ENCODE results near the gene FAIM2. TPM values are rescaled to one million over a fixed set of nuclear protein-coding genes. Genes with fewer than 3 reads are reported as not detected.

Gene FAIM2
- total and polyA plus RNA-seq, 9 of the 15 experiments (the other 6 are each of a cell fraction or from before 2014, with no cell fraction given), result 0.01 to 0.10 TPM; not detected in 7

DNA sequence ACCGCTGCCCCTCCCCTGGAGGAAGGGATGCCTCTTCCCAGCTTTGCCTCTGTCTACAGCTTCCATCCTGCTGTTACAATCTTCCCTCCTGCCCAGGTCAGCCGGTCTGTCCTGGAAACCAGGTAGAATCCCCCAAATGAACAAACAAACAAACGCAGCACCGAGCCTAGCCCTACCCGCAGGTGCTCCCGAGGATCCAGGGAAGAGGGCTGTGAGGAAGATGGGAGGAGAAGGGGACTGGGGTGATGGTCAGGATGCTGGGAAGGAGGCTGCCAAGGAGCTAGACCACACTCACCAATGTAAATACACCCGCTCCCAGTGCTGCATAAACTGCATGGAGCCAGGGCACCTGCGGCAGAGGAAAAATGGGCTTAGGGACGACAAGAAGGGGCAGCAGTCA is 16.6 kb downstream of the FAIM2 start:
- no peaks in the 10 kb centered on the region for H3K9me1 ChIP-seq (ENCODE audit: control insufficient read depth, insufficient read depth, low read length)
- H3K4me2 ChIP-seq (ENCODE audit: insufficient read depth, low read length), result no peak overlapping the region
- no peak overlapping the region for H3K4me3 ChIP-seq
- H3K9me3 ChIP-seq (replicated peaks; ENCODE audit: control insufficient read depth, insufficient read depth, low read depth, low read length), result no peaks in the 10 kb centered on the region
- WGBS (ENCODE audit: insufficient coverage, low coverage, missing lambda C conversion rate), result 0% methylated on average over 9 of the region's 9 CpGs
- peaks cover 2 to 29% of the 10 kb centered on the region in 2 experiments; a peak in 4 of 5 replicates for H3K4me1 ChIP-seq (replicated peaks in 1 of 2; ENCODE audit: control insufficient read depth in 2 of 2, insufficient read depth in 2 of 2, low read length in 2 of 2)
- no peak overlapping the region for H3K27ac ChIP-seq (ENCODE audit: extremely low read depth, low read depth, low read length)
- no peak for ATAC-seq
- in situ Hi-C loops (cut with MboI) (no loop called here), intact Hi-C loops (cut with micrococcal nuclease) (no loop called here)
- TF ChIP-seq FOSL1 (tag; conservative IDR thresholded peaks at IDR 0.05) (no peak), EGR1 (conservative IDR thresholded peaks at IDR 0.05) (0 out of 2 replicates have a peak, but pooled peaks have one; percentile 20)
- peaks cover 36 to 64% of the 10 kb centered on the region in 2 experiments for H3K27me3 ChIP-seq (ENCODE audit: control insufficient read depth in 2 of 2, insufficient read depth in 2 of 2, low read length in 2 of 2)
- DNase-seq (ENCODE audit: extremely low read depth in 1 of 4, low spot score in 3 of 4), result no peak
- no peaks in the 10 kb centered on the region for H3K36me3 ChIP-seq (ENCODE audit: control insufficient read depth, insufficient read depth, low read length)
- ChIA-PET POLR2A (interaction anchor here (0.6 to 1.1 kb wide), 2 partner anchors 23 to 250 kb away, joined by 3 to 4 read pairs; no protein-coding TSS in a partner anchor), CTCF (ENCODE audit: low intra/inter-chr PET ratio) (no interaction called here)
- FAIRE-seq, result no peak
- no peak overlapping the region for H3K9ac ChIP-seq (ENCODE audit: insufficient read depth in 1 of 2, low read depth in 2 of 2, low read length in 2 of 2)
- no peaks in the 10 kb centered on the region for H3K79me2 ChIP-seq (ENCODE audit: control insufficient read depth, insufficient read depth, low read length)
- no peak overlapping the region for H2AFZ ChIP-seq (ENCODE audit: low read depth, low read length)
- H4K20me1 ChIP-seq (replicated peaks; ENCODE audit: control insufficient read depth, insufficient read depth, low read length), result peaks cover 21% of the 10 kb centered on the region
- no TSS peak for BruUV-seq (replicated peaks)

DNA sequence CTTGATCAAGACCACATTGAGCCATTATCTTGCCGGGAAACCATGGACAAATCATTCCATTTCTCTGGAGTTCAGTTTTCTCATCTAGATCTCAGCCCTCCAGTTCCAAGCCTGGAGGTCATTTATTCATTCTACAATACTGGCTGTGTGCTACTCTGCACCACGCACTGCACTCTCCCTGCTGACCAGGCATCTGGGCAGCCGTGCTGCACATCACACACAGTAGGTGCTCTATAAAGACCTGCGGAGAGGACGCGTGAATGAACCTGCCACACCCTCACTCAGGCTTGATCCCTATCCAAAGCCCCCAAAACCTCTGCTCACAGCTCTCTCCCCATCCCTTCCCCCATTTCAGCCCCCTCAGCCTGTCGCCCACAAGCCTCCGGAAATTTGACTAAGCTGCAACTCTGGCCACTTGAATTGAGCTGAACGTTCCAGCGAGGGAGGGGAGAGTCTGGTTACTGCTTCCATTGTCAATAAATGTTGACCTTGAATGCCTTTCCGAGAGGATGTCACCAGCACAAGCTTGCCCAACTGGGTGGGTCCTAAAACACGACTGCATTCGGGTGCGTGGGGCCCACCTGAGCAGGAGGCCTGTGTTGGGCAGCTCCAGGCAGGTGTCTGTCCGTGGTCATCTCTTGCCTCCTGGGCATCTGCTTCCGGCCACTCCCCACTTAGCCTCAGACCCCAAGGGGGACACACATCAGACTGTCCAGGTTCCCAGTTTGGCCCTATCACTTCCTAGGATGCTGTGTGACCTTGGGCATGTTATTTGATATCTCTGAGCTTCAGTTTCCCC is 17.8 kb downstream of the FAIM2 start:
- intact Hi-C loops (cut with micrococcal nuclease), result no loop called here
- in situ Hi-C loops (cut with MboI), result no loop called here
- no peak overlapping the region for H3K9ac ChIP-seq (ENCODE audit: insufficient read depth in 1 of 2, low read depth in 2 of 2, low read length in 2 of 2)
- FAIRE-seq (no peak), ATAC-seq (no peak), DNase-seq (ENCODE audit: extremely low read depth in 1 of 4, low spot score in 3 of 4) (no peak)
- WGBS (ENCODE audit: insufficient coverage, low coverage, missing lambda C conversion rate), result 2% methylated on average over 16 of the region's 16 CpGs
- H3K27ac ChIP-seq (ENCODE audit: extremely low read depth, low read depth, low read length), result no peak overlapping the region
- H3K27me3 ChIP-seq (ENCODE audit: control insufficient read depth in 2 of 2, insufficient read depth in 2 of 2, low read length in 2 of 2), result peaks cover 36 to 67% of the 10 kb centered on the region in 2 experiments
- no peaks in the 10 kb centered on the region for H3K79me2 ChIP-seq (ENCODE audit: control insufficient read depth, insufficient read depth, low read length)
- H3K9me3 ChIP-seq (replicated peaks; ENCODE audit: control insufficient read depth, insufficient read depth, low read depth, low read length), result peaks cover under 1% of the 10 kb centered on the region; the same call in 1 of the 2 replicates
- H3K4me2 ChIP-seq (ENCODE audit: insufficient read depth, low read length), result no peak overlapping the region
- no peaks in the 10 kb centered on the region for H3K36me3 ChIP-seq (ENCODE audit: control insufficient read depth, insufficient read depth, low read length)
- TF ChIP-seq CEBPB (tag; IDR thresholded peaks at IDR 0.05) (no peak), ESRRA (IDR thresholded peaks at IDR 0.05; ENCODE audit: borderline replicate concordance, low read depth) (0 out of 2 replicates have a peak, but pooled peaks have one; percentile 14), ZBTB8A (IDR thresholded peaks at IDR 0.05; ENCODE audit: partially characterized antibody) (no peak), JUND (IDR thresholded peaks at IDR 0.05; ENCODE audit: borderline replicate concordance, low read depth, low read length) (no peak), JUND (tag; IDR thresholded peaks at IDR 0.05; ENCODE audit: borderline replicate concordance, low read depth, low read length) (no peak), BCL6 (CRISPR knock-in tag; IDR thresholded peaks at IDR 0.05) (no peak), ZNF75A (CRISPR knock-in tag; IDR thresholded peaks at IDR 0.05) (no peak), ZFP1 (CRISPR knock-in tag; IDR thresholded peaks at IDR 0.05) (no peak), KAT8 (IDR thresholded peaks at IDR 0.05; ENCODE audit: low read depth) (no peak), ZKSCAN1 (IDR thresholded peaks at IDR 0.05; ENCODE audit: low read depth, low read length) (peak; percentile 87)
- TF ChIP-seq, protein P1, sequence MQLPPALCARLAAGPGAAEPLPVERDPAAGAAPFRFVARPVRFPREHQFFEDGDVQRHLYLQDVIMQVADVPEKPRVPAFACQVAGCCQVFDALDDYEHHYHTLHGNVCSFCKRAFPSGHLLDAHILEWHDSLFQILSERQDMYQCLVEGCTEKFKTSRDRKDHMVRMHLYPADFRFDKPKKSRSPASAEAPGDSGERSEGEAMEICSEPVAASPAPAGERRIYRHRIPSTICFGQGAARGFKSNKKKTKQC (CRISPR knock-in tag; IDR thresholded peaks at IDR 0.05), result no peak
- CTCF ChIA-PET (ENCODE audit: low intra/inter-chr PET ratio), result no interaction called here
- H3K4me3 ChIP-seq, result no peak overlapping the region
- POLR2A ChIA-PET, result interaction anchor here (0.5 to 1.1 kb wide), 4 partner anchors 24 to 1547 kb away, joined by 3 to 4 read pairs (median 4); no protein-coding TSS in a partner anchor
- peaks cover 21% of the 10 kb centered on the region for H4K20me1 ChIP-seq (replicated peaks; ENCODE audit: control insufficient read depth, insufficient read depth, low read length)
- H2AFZ ChIP-seq (ENCODE audit: low read depth, low read length), result no peak overlapping the region
- peaks cover 0 to 18% of the 10 kb centered on the region in 2 experiments; a peak in 2 of 5 replicates for H3K4me1 ChIP-seq (replicated peaks in 1 of 2; ENCODE audit: control insufficient read depth in 2 of 2, insufficient read depth in 2 of 2, low read length in 2 of 2)
- no TSS peak for BruUV-seq (replicated peaks)
- no peaks in the 10 kb centered on the region for H3K9me1 ChIP-seq (ENCODE audit: control insufficient read depth, insufficient read depth, low read length)
